K562 (cell line): Measurements from ENCODE around the gene MAP3K14. TPM values are rescaled to one million over a fixed set of nuclear protein-coding genes. Genes with fewer than 3 reads are reported as not detected.

Experiments used
- FOXA1 ChIP-seq: fragments of 450-650 bp; IDR thresholded peaks from 2 replicates; pipeline ENCODE4 v1.6.1; 2016; ENCODE audit warnings: mild to moderate bottlenecking, borderline replicate concordance
- polyA plus RNA-seq, 8 experiments: library from polyadenylated mRNA; depleted of rRNA in 4 of 8; stranded (reverse) in 5 of 8; unstranded in 3 of 8; fragments of >200 nt; fragmentation: Nextera tagmentation in 2 of 8; fragmentation: Illumina TruSeq in 1 of 8; extraction: Ambion mirVana in 2 of 8; extraction: Trizol in 1 of 8; gene quantifications; 2 replicates each; pipeline versions ENCODE4 v1.2.1 to v1.2.3, GENCODE V29; 2011 to 2014; ENCODE audit warnings: inconsistent platforms in 1 of 8, missing spikeins in 1 of 8
- total RNA-seq, 7 experiments: library from RNA; depleted of rRNA in 6 of 7; stranded (reverse); fragments of >200 nt in 6 of 7; fragmentation: Illumina TruSeq in 2 of 7; extraction: Trizol in 2 of 7; gene quantifications; 2 replicates each; pipeline versions ENCODE4 v1.2.1 to v1.2.3, GENCODE V29; 2011 to 2021; ENCODE audit warnings: low replicate concordance in 1 of 7
- TF ChIP-seq, protein P1 (sequence below): fragments of 250-450 bp; sonication (Bioruptor Pico); IDR thresholded peaks from 2 replicates; pipeline ENCODE4 v1.4.0; 2020

Gene MAP3K14
- total and polyA plus RNA-seq, 9 of the 15 experiments (the other 6 are each of a cell fraction or from before 2014, with no cell fraction given), result 0.45 to 8.7 (median 3.2) TPM

DNA sequence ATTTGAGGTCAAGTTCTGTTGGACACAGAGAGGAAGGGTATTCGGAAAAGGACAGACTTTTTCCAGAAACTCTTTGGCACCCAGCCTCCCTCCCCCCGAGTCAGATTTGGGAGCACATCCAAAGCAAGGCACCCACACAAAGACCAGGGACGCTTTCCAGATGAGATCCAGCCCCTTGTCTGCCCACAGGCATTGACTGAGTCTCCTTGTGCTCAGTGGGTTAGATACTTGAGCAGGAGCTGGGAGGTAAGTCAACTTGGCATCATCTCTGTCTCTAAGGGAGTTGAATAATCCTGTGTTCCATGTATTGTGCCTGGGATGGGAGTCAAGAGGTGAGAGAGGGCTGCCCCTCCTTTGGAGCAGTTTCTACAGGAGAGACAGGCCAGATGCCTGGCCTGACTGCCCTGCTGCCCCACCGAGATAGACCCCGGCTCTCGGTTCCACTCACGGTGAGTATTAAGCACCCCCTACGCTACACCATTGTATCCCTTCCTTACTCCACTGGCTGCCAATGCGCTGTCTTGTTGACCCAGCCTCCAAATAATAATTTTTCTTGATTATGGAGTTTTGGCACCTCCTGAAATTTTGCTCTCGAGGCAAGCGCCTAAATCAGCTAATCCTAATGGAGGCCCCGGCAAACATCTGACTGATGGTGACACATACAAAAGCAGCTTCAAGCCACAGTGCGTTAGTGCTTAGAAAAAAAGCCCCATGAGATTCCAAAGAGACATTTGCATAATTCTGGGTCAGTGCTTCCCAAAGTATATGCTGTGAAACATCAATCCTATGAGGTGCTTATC lies 29.6 kb upstream of the MAP3K14 start (continued):
- TF ChIP-seq FOXA1, result no peak
- TF ChIP-seq, protein P1, sequence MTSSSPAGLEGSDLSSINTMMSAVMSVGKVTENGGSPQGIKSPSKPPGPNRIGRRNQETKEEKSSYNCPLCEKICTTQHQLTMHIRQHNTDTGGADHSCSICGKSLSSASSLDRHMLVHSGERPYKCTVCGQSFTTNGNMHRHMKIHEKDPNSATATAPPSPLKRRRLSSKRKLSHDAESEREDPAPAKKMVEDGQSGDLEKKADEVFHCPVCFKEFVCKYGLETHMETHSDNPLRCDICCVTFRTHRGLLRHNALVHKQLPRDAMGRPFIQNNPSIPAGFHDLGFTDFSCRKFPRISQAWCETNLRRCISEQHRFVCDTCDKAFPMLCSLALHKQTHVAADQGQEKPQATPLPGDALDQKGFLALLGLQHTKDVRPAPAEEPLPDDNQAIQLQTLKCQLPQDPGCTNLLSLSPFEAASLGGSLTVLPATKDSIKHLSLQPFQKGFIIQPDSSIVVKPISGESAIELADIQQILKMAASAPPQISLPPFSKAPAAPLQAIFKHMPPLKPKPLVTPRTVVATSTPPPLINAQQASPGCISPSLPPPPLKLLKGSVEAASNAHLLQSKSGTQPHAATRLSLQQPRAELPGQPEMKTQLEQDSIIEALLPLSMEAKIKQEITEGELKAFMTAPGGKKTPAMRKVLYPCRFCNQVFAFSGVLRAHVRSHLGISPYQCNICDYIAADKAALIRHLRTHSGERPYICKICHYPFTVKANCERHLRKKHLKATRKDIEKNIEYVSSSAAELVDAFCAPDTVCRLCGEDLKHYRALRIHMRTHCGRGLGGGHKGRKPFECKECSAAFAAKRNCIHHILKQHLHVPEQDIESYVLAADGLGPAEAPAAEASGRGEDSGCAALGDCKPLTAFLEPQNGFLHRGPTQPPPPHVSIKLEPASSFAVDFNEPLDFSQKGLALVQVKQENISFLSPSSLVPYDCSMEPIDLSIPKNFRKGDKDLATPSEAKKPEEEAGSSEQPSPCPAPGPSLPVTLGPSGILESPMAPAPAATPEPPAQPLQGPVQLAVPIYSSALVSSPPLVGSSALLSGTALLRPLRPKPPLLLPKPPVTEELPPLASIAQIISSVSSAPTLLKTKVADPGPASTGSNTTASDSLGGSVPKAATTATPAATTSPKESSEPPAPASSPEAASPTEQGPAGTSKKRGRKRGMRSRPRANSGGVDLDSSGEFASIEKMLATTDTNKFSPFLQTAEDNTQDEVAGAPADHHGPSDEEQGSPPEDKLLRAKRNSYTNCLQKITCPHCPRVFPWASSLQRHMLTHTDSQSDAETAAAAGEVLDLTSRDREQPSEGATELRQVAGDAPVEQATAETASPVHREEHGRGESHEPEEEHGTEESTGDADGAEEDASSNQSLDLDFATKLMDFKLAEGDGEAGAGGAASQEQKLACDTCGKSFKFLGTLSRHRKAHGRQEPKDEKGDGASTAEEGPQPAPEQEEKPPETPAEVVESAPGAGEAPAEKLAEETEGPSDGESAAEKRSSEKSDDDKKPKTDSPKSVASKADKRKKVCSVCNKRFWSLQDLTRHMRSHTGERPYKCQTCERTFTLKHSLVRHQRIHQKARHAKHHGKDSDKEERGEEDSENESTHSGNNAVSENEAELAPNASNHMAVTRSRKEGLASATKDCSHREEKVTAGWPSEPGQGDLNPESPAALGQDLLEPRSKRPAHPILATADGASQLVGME, result no peak
